Osteocyte (in vitro differentiated cells): ENCODE data around the gene MYO18B. TPM values are rescaled to one million over a fixed set of nuclear protein-coding genes. Genes with fewer than 3 reads are reported as not detected.

Source experiments
- DNase-seq: peaks from one replicate; pipeline ENCODE4 v3.0.0; 2021; ENCODE audit warnings: mixed read lengths; ENCODE audit not compliant: unreplicated experiment; ENCODE audit errors: extremely low spot score
- H3K27ac Mint-ChIP-seq: one replicate; pipeline ENCODE4 v1.8.0; 2021; ENCODE audit warnings: mild to moderate bottlenecking, mixed read lengths; ENCODE audit not compliant: unreplicated experiment
- H3K27me3 Mint-ChIP-seq: one replicate; pipeline ENCODE4 v1.8.0; 2021; ENCODE audit warnings: mixed read lengths; ENCODE audit not compliant: unreplicated experiment
- H3K36me3 Mint-ChIP-seq: one replicate; pipeline ENCODE4 v1.8.0; 2021; ENCODE audit warnings: mixed read lengths; ENCODE audit not compliant: unreplicated experiment
- H3K4me1 Mint-ChIP-seq: one replicate; pipeline ENCODE4 v1.8.0; 2021; ENCODE audit warnings: mixed read lengths; ENCODE audit not compliant: unreplicated experiment
- H3K4me3 Mint-ChIP-seq: one replicate; pipeline ENCODE4 v1.8.0; 2021; ENCODE audit warnings: mild to moderate bottlenecking, moderate library complexity, mixed read lengths; ENCODE audit not compliant: unreplicated experiment
- H3K9me3 Mint-ChIP-seq: one replicate; pipeline ENCODE4 v1.8.0; 2021; ENCODE audit warnings: mixed read lengths; ENCODE audit not compliant: unreplicated experiment
- CTCF ChIP-seq: fragments of 200-600 bp; sonication (generic); IDR thresholded peaks from 2 replicates; pipeline ENCODE4 v1.5.0; 2021; ENCODE audit warnings: antibody characterized with exemption, mild to moderate bottlenecking, moderate library complexity
- total RNA-seq: library from RNA; stranded (reverse); gene quantifications from 2 replicates; pipeline ENCODE4 v1.2.1, GENCODE V29; 2021

MYO18B gene
- total RNA-seq, 1 donor from 2014 or later, result not detected

- H3K27ac Mint-ChIP-seq, result no peak overlapping the region
- H3K4me3 Mint-ChIP-seq, result no peak overlapping the region
- no peaks in the 10 kb centered on the region for H3K36me3 Mint-ChIP-seq
- DNase-seq, result no peak
- H3K4me1 Mint-ChIP-seq, result no peaks in the 10 kb centered on the region
- no peaks in the 10 kb centered on the region for H3K9me3 Mint-ChIP-seq
- TF ChIP-seq CTCF, result no peak
- no peaks in the 10 kb centered on the region for H3K27me3 Mint-ChIP-seq
Measured at GRCh38 chr22:26065847-26066246, 323.9 kb downstream of the MYO18B start.

GRCh38 chr22:26066534-26066933, 324.5 kb downstream of the MYO18B start:
- no peaks in the 10 kb centered on the region for H3K36me3 Mint-ChIP-seq
- H3K27me3 Mint-ChIP-seq, result no peaks in the 10 kb centered on the region
- no peak for DNase-seq
- H3K27ac Mint-ChIP-seq, result no peak overlapping the region
- no peak for TF ChIP-seq CTCF
- H3K4me1 Mint-ChIP-seq, result no peaks in the 10 kb centered on the region
- no peak overlapping the region for H3K4me3 Mint-ChIP-seq
- no peaks in the 10 kb centered on the region for H3K9me3 Mint-ChIP-seq

GRCh38 chr22:26068571-26068970, 326.6 kb downstream of the MYO18B start:
- H3K27me3 Mint-ChIP-seq, result no peaks in the 10 kb centered on the region
- no peaks in the 10 kb centered on the region for H3K9me3 Mint-ChIP-seq
- H3K4me1 Mint-ChIP-seq, result no peaks in the 10 kb centered on the region
- DNase-seq, result no peak
- no peak overlapping the region for H3K27ac Mint-ChIP-seq
- no peaks in the 10 kb centered on the region for H3K36me3 Mint-ChIP-seq
- no peak overlapping the region for H3K4me3 Mint-ChIP-seq
- no peak for TF ChIP-seq CTCF

- H3K4me3 Mint-ChIP-seq, result no peak overlapping the region
- no peaks in the 10 kb centered on the region for H3K27me3 Mint-ChIP-seq
- H3K36me3 Mint-ChIP-seq, result no peaks in the 10 kb centered on the region
- no peaks in the 10 kb centered on the region for H3K4me1 Mint-ChIP-seq
- DNase-seq, result no peak
- no peak for TF ChIP-seq CTCF
- H3K27ac Mint-ChIP-seq, result no peak overlapping the region
- H3K9me3 Mint-ChIP-seq, result no peaks in the 10 kb centered on the region
Measured at GRCh38 chr22:26072621-26073020, 330.6 kb downstream of the MYO18B start.

- no peaks in the 10 kb centered on the region for H3K27me3 Mint-ChIP-seq
- no peak for DNase-seq
Measured at GRCh38 chr22:26075251-26075650, 333.3 kb downstream of the MYO18B start.

More at GRCh38 chr22:26075251-26075650, 333.3 kb downstream of the MYO18B start:
- H3K4me1 Mint-ChIP-seq, result no peaks in the 10 kb centered on the region
- no peak for TF ChIP-seq CTCF
- H3K4me3 Mint-ChIP-seq, result no peak overlapping the region
- no peaks in the 10 kb centered on the region for H3K36me3 Mint-ChIP-seq
- H3K9me3 Mint-ChIP-seq, result peaks cover 7% of the 10 kb centered on the region
- no peak overlapping the region for H3K27ac Mint-ChIP-seq
